Ovary (tissue), 10 donors: Measurements from ENCODE around the gene GOLGA6L10. TPM values are rescaled to one million over a fixed set of nuclear protein-coding genes. Genes with fewer than 3 reads are reported as not detected.
"Not testable (repeated sequence)": the region's sequence is repeated elsewhere in the genome, so short reads cannot be mapped to it uniquely, and the experiment has no call there.

Experiments used
- DNase-seq, 5 donors: peaks; one replicate each; pipeline ENCODE4 v3.0.0-alpha.2; 2019 to 2020
- H3K27ac ChIP-seq, 2 donors: fragments of 200-600 bp; one replicate each; pipeline versions ENCODE4 v1.5.1 to v1.8.0; 2019 to 2022
- H3K27me3 ChIP-seq: fragments of 200-600 bp; one replicate; pipeline ENCODE4 v1.8.0; 2022
- H3K36me3 ChIP-seq: fragments of 200-600 bp; sonication (generic); one replicate; pipeline ENCODE4 v1.5.1; 2019
- H3K4me1 ChIP-seq: one replicate; pipeline ENCODE4 v1.8.1; 2013; ENCODE audit warnings: mild to moderate bottlenecking, moderate library complexity; ENCODE audit not compliant: insufficient read depth
- H3K4me3 ChIP-seq: fragments of 200-600 bp; sonication (generic); one replicate; pipeline ENCODE4 v1.5.1; 2017
- H3K9me3 ChIP-seq, 2 donors: fragments of 200-600 bp in 1 of 2; sonication (generic) in 1 of 2; one replicate each; pipeline versions ENCODE4 v1.5.1 to v1.8.1; 2013 to 2019; ENCODE audit warnings: mild to moderate bottlenecking in 1 of 2, moderate library complexity in 1 of 2
- EP300 ChIP-seq: sonication (generic); formaldehyde crosslinking; IDR thresholded peaks from one replicate; pipeline ENCODE4 v1.6.1; 2017; ENCODE audit warnings: antibody characterized with exemption
- POLR2A ChIP-seq: fragments of 450-650 bp; IDR thresholded peaks from one replicate; pipeline ENCODE4 v1.6.1; 2017; ENCODE audit warnings: antibody characterized with exemption, mild to moderate bottlenecking, moderate library complexity
- WGBS, 3 donors: extraction: QIAGEN DNeasy Blood & Tissue Kit in 1 of 3; methylation state at CpG; one replicate each; pipeline versions ENCODE4 v1.1.5 to v1.1.7; 2013 to 2017; 5-methylcytosine and 5-hydroxymethylcytosine counted together
- intact Hi-C, 4 donors: fragments of 100-400 bp; cut with DNase I; formaldehyde crosslinking; loops; one replicate each; pipeline versions ENCODE4 v1.11.0 to v1.15.1; 2022 to 2023
- long read RNA-seq, 3 donors: library from polyadenylated mRNA in 2 of 3; unstranded in 2 of 3; transcript quantifications; one replicate each; pipeline ENCODE4 v2.0.0 and lab custom pipeline, GENCODE V29; 2021 to 2026
- polyA plus RNA-seq, 2 donors: library from polyadenylated mRNA; stranded (reverse); fragments of 200-250 nt in 1 of 2; fragments of 350-450 nt in 1 of 2; fragmentation: Illumina TruSeq in 1 of 2; extraction: RNeasy Lipid Tissue Mini Kit (QIAGEN cat#74804) in 1 of 2; gene quantifications; one replicate each; pipeline ENCODE4 v1.2.3, GENCODE V29; 2013 to 2014
- total RNA-seq, 7 donors: library from RNA; depleted of rRNA in 2 of 7; stranded (reverse); fragments of >200 nt in 2 of 7; fragmentation: NEBNext Ultra II Directional in 3 of 7; extraction: Animal tissue kit (Norgen Biotek cat#: 25700) in 3 of 7; gene quantifications; one replicate each; pipeline versions ENCODE4 v1.1.0 to v1.2.4, GENCODE V29; 2016 to 2023
- TF ChIP-seq, protein P1 (sequence below), 3 donors: fragments of 450-650 bp in 2 of 3; fragments of 200-600 bp in 1 of 3; IDR thresholded peaks; one replicate each; pipeline versions ENCODE4 v1.5.1 to v1.8.0; 2016 to 2022; ENCODE audit warnings: antibody characterized with exemption in 3 of 3, mild to moderate bottlenecking in 1 of 3
- donor health status: DM: no; HTN: no; CAD: no; lungs with moderate emphysema.
- donor health status: DM: no; HTN: no; CAD: no.
- donor health status: Bipolar disorder and iron deficiency.
- donor health status: DM: yes; HTN: yes; CAD: no.
- donor health status: DM: no; HTN: no; CAD: no.
- donor health status: DM: yes; HTN: yes; CAD: no.

Gene GOLGA6L10, protein sequence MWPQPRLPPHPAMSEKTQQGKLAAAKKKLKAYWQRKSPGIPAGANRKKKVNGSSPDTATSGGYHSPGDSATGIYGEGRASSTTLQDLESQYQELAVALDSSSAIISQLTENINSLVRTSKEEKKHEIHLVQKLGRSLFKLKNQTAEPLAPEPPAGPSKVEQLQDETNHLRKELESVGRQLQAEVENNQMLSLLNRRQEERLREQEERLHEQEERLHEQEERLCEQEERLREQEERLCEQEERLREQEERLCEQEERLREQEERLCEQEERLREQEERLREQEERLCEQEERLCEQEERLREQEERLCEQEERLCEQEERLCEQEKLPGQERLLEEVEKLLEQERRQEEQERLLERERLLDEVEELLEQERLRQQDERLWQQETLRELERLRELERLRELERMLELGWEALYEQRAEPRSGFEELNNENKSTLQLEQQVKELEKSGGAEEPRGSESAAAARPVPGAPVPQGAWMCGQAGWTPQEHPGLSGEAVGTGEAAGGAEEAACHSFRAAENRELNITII
- total RNA-seq (1 to 10 TPM in 4 of 7 donors, under 1 TPM in 3; 0.43 to 3.3 (median 1.5) TPM), polyA plus RNA-seq (1 to 10 TPM; 1.7 to 2.1 TPM)
- long read RNA-seq, donor 1, result 0 reads
- long read RNA-seq, donor 2, partial matches to known transcripts, result 21 of 21 reads
- long read RNA-seq, donor 2, other reads (novel, unspliced or antisense), result 0 of 21 reads
- long read RNA-seq, donor 3, result 0 reads

DNA sequence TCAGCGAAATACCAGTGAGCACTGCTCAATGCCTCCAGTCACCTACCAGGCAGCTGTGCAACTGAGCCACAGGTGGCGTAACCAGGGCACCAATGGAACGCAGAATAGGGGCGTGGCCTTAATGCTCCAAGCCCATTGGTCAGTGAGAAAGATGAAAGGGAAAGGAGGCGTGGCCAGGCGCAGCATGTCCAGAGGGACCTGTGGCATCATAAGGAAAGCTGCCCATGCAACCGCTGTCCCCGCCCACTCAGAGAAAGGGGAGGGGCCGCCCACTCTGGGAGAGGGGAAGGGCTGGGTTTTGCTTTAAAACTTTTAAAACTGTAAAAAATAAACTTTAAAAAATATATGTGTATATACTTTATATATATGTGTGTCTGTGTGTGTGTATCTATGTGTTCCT lies at the start of gene GOLGA6L10:
Gene GOLGA6L10, minus strand, starts transcription at position 101 of the 400 bp plus-strand sequence. Its CDS starts 100 bp downstream, at position 1.
- H3K9me3 ChIP-seq, DNase-seq, H3K4me3 ChIP-seq, H3K27ac ChIP-seq, H3K27me3 ChIP-seq, H3K4me1 ChIP-seq, H3K36me3 ChIP-seq, intact Hi-C loops: not testable (repeated sequence)
- WGBS, 3 donors, result no CpG with 5 or more reads among the region's 9 CpGs

DNA sequence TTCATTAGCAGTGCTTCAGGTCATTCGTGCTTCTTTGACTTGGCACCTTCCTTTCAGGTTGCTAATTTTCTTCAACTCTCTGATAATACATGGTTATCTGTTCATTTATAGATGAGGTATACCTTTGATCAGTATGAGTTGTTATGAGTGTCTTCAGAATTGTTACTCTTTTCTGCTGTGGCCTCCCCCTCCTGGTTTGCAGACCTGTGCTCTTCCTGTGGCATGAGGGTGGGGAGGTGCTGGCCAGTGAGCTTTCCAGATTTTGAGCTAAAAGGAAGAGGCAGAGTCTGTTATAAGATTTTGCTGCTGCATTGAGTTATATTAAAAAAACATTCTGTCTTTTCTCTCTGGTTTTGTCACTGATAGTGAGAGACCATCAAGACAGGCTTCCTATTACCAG lies 49.5 kb upstream of the GOLGA6L10 start:
- 100% methylated on average over 1 of the region's 1 CpG; no CpG with 5 or more reads in 1 of the 3 donors for WGBS, 3 donors
- no peak for DNase-seq

DNA sequence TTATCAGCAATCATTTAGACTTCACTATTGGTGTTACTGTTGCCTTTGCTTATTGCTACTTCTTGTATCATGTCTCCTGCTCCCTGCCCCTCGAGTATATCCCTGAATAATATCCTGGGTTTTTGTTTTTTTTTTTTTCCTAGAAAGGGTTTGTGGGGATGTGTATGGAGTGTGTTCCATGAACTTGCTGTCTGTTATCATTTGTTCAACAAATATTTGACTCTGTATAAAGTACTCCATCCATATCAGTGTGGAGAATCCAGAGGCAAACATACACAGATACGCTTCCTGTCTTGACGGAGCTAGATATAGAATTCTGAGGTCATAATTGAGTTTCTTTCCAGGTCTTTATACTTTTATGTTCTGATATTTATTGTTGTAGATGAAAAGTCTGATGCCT lies 48.5 kb upstream of the GOLGA6L10 start:
- 92 to 94% (median 93%) methylated on average over 3 of the region's 3 CpGs for WGBS, 3 donors
- DNase-seq, result no peak
- no peaks in the 10 kb centered on the region for H3K4me1 ChIP-seq
- H3K36me3 ChIP-seq, result no peaks in the 10 kb centered on the region
- H3K4me3 ChIP-seq, result no peak overlapping the region
- no peaks in the 10 kb centered on the region for H3K9me3 ChIP-seq
- intact Hi-C loops, result no loop called here
- no peak overlapping the region for H3K27ac ChIP-seq
- TF ChIP-seq EP300, result no peak
- TF ChIP-seq, protein P1, sequence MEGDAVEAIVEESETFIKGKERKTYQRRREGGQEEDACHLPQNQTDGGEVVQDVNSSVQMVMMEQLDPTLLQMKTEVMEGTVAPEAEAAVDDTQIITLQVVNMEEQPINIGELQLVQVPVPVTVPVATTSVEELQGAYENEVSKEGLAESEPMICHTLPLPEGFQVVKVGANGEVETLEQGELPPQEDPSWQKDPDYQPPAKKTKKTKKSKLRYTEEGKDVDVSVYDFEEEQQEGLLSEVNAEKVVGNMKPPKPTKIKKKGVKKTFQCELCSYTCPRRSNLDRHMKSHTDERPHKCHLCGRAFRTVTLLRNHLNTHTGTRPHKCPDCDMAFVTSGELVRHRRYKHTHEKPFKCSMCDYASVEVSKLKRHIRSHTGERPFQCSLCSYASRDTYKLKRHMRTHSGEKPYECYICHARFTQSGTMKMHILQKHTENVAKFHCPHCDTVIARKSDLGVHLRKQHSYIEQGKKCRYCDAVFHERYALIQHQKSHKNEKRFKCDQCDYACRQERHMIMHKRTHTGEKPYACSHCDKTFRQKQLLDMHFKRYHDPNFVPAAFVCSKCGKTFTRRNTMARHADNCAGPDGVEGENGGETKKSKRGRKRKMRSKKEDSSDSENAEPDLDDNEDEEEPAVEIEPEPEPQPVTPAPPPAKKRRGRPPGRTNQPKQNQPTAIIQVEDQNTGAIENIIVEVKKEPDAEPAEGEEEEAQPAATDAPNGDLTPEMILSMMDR (IDR thresholded peaks at IDR 0.05), result no peak
- no peak for TF ChIP-seq POLR2A
- H3K27me3 ChIP-seq, result no peaks in the 10 kb centered on the region

More for the DNA sequence above, 49.5 kb upstream of the GOLGA6L10 start:
- Histone ChIP-seq H3K36me3 (no peaks in the 10 kb centered on the region), H3K27ac (no peak overlapping the region), H3K4me3 (no peak overlapping the region), H3K4me1 (no peaks in the 10 kb centered on the region), H3K9me3 (no peaks in the 10 kb centered on the region), H3K27me3 (no peaks in the 10 kb centered on the region)
- TF ChIP-seq EP300 (no peak), POLR2A (no peak)
- TF ChIP-seq, protein P1 (IDR thresholded peaks at IDR 0.05), result no peak
- intact Hi-C loops, result no loop called here

GRCh38 chr15:82395788-82396187 lies 46.5 kb upstream of the GOLGA6L10 start:
- H3K27me3 ChIP-seq, H3K9me3 ChIP-seq, intact Hi-C loops, H3K36me3 ChIP-seq, H3K4me3 ChIP-seq, H3K27ac ChIP-seq, H3K4me1 ChIP-seq, DNase-seq: not testable (repeated sequence)
- WGBS, 3 donors, result 25 to 38% (median 30%) methylated on average over 1 to 4 of the region's 4 CpGs

DNA sequence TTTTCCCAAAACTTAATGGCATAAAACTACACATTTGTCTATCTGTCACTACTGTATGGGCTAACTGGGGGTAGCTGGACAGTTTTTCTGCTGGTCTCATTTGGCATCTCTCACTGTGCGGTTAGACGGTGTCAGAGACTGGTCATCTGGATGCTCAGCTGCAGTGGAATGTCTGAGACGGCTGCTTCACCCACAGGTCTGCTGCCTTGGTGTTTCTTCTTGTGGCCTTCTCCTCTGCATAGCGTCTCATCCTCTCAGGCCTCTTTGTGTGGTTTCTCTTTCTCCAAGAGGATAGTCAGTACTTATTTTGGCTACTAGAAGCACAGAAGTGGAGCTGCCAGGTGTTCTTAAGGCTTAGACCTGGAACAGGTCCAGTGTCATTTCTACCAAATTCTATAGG lies 44.4 kb upstream of the GOLGA6L10 start:
- Histone ChIP-seq H3K4me1 (no peaks in the 10 kb centered on the region), H3K36me3 (no peaks in the 10 kb centered on the region), H3K27me3 (no peaks in the 10 kb centered on the region), H3K4me3 (no peak overlapping the region), H3K27ac (no peak overlapping the region), H3K9me3 (no peaks in the 10 kb centered on the region)
- TF ChIP-seq POLR2A, result no peak
- TF ChIP-seq EP300, result no peak
- TF ChIP-seq, protein P1 (IDR thresholded peaks at IDR 0.05), result no peak
- WGBS, 3 donors, result 93 to 96% (median 93%) methylated on average over 4 of the region's 4 CpGs
- DNase-seq, result no peak
- intact Hi-C loops, result no loop called here

DNA sequence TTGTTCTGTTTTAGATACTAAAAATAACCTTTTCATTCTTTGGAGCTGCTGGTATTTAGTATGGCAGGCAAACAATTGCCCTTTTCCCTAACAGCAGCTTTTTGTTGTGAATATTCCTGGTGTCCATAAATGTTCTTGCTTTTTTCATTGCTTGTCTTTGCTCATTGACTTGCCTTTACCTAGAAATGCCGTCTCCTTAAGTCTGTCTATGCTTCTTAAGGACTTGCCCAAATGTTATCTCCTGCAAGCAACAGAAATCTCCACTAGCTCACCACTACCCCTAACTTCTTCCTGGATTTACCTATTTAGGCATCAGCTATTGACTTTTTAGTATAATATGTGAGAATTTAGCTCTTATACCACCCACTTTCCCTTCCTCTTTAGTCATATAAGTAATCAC lies 42.8 kb upstream of the GOLGA6L10 start:
- H3K4me1 ChIP-seq, DNase-seq: not testable (repeated sequence)
- 95 to 100% (median 98%) methylated on average over 1 of the region's 1 CpG for WGBS, 3 donors

DNA sequence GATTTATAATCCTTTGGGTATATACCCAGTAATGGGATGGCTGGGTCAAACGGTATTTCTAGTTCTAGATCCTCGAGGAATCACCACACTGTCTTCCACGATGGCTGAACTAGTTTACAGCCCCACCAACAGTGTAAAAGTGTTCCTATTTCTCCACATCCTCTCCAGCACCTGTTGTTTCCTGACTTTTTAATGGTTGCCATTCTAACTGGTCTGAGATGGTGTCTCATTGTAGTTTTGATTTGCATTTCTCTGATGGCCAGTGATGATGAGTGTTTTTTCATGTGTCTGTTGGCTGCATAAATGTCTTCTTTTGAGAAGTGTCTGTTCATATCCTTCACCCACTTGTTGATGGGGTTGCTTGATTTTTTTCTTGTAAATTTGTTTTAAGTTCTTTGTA lies 40.9 kb upstream of the GOLGA6L10 start:
- H3K36me3 ChIP-seq, H3K27me3 ChIP-seq, H3K4me3 ChIP-seq, H3K27ac ChIP-seq, H3K9me3 ChIP-seq, H3K4me1 ChIP-seq, intact Hi-C loops, DNase-seq: not testable (repeated sequence)
- WGBS, 3 donors, result 93 to 96% (median 95%) methylated on average over 3 of the region's 3 CpGs

More for the DNA sequence above, 42.8 kb upstream of the GOLGA6L10 start:
- H3K27me3 ChIP-seq, H3K4me3 ChIP-seq, H3K9me3 ChIP-seq, H3K36me3 ChIP-seq, H3K27ac ChIP-seq, intact Hi-C loops: not testable (repeated sequence)

DNA sequence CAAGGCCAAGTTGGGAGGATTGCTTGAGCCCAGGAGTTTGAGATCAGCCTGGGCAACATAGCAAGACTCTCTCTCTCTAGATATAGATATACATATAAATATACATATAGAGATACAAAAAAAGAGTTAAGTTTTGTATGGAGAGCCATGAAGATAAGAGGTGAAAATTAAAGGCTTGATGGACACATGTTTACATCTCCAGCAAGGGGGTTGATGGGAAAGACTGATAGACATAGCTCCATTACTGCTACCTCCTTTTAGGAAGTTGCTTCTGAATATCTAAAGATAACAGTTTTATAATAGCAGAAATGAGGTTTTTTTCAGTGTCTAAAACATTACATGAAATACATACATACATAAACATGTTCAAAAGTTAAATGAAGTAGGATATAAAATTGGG lies 37.9 kb upstream of the GOLGA6L10 start:
- H3K36me3 ChIP-seq, H3K27me3 ChIP-seq, intact Hi-C loops, H3K9me3 ChIP-seq, H3K4me1 ChIP-seq, DNase-seq, H3K27ac ChIP-seq, H3K4me3 ChIP-seq: not testable (repeated sequence)
